ENCODE results near the gene PTX3. TPM values are rescaled to one million over a fixed set of nuclear protein-coding genes. Genes with fewer than 3 reads are reported as not detected.

PTX3 gene
- total RNA-seq (2014; rRNA removed; shearing (Covaris generic)), result 0.99 and 1.5 TPM in 2 replicates

DNA sequence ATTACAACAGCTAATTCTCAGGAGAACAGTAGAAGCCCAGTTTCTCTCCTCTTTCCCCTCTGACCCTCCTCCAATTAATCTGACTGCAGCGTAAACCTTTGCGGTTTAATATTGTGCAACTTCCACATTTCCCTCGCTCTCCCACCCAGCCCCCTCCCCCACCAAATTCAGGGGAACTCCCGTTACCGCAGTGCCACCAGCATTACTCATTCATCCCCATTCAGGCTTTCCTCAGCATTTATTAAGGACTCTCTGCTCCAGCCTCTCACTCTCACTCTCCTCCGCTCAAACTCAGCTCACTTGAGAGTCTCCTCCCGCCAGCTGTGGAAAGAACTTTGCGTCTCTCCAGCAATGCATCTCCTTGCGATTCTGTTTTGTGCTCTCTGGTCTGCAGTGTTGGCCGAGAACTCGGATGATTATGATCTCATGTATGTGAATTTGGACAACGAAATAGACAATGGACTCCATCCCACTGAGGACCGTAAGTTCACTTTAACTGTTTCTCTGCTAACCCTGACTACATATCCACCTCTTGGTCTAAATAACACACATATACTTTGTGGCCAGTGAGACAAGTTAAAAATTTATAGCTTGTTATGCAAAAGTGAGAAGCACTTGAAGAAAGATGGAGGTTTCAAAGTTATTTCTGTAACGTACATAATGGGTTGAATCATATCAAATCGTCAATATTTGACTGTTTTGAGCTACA is at the start of gene PTX3:
TSS of gene PTX3 (plus strand) at position 268 of the 709 bp plus-strand sequence. CDS start at position 352, 84 bp downstream.
- peak; percentile 75 for DNase-seq (ENCODE audit: low spot score)

DNA sequence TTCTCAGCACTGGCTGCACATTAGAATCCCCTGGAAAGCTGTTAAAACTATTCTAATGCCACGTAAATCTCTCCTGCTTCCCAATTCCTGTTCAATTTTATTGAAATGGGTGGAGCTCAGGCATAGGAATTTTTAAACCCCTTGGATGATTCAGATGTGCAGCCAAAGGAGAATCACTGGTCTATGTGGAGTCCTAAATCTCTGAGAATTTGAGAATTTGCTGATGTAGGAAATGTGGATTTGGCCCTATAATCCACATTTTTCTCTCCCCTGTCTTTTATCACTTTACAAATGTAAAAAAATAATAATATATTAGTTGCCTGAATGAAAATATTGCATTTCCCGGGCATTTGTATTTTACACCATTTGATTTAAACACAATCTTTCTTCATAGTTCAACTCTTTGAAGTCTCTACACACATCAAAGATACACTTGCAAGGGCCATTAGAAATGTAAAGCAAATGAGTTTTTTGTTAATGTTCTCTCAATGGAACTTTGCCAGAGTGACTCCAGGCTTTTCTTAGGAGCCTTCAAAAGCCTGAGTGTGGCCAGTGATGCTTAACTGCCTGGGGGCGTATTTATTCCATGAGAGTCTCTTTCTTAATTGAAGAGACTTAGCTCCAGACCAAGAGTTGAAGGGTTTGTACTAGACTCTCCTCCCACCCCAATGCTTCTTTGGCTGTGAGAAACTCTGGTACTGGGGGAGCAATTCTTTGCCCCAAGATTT is 48.8 kb upstream of the PTX3 start:
- no peak for DNase-seq (ENCODE audit: low spot score)

DNA sequence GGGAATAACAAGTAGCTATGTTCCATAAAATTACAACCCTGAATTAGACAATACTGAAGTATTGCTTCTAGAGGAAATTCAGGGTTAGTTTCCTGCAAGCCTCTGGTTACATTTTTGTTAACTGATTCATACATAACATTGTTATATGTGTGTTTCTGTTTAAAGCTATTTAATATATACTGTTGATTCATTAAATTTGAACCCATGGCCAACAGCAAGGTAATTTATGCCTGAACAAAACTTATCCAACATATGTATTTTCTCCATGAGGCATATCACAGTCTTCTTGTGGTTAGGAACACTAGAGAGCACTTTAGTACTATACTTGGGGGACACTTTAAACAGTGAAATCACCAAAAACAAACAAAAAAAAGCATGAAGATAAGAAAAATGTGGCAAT is 47.7 kb upstream of the PTX3 start:
- no peak for DNase-seq (ENCODE audit: low spot score)

DNA sequence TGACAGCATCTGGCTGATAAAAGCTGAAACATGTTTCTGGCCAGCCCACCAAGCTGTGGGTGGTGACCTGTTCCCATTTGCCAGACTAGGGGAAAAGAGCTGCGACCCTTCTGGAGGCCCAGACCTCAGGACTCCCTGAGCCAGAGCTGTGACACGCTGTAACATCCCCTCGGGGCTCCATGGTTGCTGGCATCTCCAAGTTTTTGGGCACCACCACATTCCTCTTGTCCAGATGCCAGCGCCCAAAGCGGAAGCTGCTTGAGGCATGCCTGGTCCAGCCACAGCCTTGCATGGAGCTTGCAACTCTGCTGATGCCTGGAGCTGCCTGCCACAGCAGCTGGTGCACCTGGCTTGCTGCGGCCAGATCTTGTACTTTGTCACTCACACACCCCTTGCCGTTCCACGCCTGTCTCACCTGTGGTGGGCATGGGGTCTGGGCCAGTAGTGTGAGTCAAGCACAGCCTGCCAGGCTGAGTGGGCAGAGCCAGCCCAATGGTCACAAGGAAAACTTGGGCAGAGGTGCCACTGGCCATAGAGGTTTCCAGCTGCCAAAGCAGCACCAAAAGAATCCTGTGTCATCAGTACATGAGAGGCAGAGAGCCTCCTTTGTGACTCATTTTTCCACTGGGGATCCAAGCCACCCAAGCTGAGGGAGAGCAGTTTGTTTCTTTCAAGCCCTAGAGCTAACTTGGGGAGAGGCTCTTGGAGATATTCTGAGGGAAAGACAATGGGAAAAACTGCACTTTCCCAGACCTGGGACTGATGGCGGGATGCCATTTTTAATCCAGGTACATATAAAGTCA is 45.7 kb upstream of the PTX3 start:
- no peak for DNase-seq (ENCODE audit: low spot score)

DNA sequence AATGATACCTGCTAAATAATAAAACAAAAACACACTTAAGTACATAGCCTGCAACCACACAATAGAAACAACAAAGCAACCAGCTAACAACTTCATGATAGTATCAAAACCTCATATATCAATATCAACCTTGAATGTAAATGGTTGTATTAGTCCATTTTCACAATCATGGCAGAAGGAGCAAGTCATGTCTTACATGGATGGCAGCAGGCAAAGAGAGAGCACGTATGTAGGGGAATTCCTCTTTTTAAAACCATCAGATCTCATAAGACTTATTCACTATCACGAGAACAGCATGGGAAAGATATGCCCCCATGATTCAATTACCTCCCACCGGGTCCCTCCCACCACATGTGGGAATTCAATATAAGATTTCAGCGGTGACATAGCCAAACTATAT is 44.5 kb upstream of the PTX3 start:
- no peak for DNase-seq (ENCODE audit: low spot score)

DNA sequence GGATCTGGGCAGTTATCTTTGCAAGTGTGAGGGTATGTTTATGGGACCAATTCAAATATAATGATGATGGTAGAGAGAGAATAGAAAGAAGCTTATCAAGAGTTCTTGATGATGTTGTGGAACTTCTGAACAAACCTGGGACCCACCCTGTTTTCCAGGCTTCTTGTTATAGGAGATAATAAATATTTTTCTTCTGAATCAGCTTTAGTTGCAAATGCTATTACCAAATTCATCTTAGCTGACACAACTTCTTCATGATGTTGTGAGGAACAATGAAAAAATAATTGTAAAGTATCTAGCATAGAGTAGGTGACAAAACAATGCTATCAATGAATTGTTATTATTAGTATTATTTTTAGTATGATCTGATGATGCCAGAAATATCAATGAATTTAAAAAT is 43.5 kb upstream of the PTX3 start:
- no peak for DNase-seq (ENCODE audit: low spot score)

DNA sequence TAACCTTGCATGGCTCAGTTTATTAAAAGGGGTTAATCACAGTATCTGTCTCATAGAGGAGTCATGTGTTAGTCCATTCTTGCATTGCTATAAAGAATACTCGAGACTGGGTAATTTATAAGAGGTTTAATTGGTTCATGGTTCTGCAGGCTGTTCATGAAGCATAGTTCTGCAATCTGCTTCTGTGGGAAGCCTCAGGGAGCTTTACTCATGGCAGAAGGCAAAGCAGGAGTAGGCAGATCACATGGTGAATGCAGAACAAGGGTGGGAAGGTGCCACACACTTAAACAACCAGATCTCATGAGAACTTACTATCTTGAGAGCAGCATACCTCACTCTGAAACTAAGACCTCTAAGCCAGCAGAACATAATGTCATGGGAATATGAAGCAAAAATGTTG is 42.2 kb upstream of the PTX3 start:
- DNase-seq (ENCODE audit: low spot score), result no peak

DNA sequence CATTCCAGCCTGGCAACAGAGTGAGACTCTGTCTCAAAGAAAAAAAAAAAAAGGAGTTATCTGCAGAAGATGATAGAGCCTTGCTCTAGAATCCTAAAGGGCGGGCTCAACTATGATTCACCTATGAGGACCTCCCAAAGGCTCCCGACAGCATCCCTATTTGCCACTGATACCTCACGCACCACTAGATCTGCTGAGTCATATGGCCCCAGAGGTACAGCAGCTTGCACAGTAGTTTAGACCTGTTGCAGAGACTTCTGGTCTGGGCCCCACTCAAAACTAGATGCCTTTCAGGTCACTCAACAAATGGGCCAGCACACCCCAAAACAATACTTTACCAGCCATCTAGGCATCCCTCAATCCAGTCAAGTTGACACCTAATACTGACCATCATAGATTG is 38.1 kb upstream of the PTX3 start:
- no peak for DNase-seq (ENCODE audit: low spot score)

DNA sequence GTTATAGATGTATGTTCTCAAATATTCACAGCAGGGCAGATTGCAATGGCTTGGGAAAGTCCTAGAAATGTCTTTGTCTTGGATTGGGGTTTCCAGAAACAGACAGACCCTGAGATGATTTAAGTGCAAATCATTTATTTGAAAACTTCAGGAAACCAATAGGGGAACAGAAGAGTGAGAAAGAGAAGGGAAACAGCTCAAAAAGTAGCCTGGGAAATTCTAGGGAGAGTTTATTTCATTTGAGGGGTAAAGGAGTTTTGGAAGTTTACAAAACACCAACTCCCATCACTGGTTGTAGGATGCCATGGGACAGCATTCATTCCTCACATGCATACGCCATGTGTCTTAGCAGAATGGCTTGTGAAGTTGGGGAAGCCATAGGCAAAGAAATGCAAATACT is 32.3 kb upstream of the PTX3 start:
- DNase-seq (ENCODE audit: low spot score), result no peak

DNA sequence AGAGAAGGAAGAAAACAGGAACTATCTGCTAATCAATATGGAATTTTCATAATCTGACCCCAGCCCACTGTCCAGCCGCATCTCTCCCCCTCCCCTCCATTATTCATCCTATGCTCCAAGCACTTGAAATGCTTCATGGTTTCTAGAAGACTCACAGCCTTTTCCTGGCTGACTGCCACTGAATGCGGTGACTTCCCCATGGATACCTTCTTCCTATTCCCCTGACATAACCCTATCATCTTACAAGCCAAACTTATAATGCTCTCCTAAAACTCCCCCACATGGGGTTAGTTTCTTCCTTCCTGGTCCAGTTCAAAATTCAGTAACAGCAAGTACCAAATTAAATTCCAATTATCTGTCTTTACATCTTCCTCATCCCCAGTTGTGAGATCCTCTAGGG is 31.2 kb upstream of the PTX3 start:
- no peak for DNase-seq (ENCODE audit: low spot score)

DNA sequence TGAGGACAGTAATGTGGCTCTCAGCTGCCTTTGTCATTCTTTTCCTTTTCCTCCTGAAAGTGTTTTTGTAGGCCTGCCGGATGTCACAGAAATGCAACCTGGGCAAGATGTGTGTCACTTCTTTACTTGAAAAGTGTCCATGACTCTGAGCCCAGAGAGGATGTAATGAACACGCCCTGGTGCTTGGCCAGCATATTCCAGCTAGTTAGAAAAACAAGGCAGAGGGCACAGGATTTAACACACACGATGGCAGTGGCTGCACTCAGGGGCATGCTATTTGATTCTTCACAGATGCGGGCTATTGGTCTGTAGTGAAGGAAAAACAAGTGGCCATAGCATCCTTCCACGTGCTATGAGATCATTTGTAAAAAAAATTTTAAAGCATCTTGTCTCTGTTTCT is 30.3 kb upstream of the PTX3 start:
- no peak for DNase-seq (ENCODE audit: low spot score)

DNA sequence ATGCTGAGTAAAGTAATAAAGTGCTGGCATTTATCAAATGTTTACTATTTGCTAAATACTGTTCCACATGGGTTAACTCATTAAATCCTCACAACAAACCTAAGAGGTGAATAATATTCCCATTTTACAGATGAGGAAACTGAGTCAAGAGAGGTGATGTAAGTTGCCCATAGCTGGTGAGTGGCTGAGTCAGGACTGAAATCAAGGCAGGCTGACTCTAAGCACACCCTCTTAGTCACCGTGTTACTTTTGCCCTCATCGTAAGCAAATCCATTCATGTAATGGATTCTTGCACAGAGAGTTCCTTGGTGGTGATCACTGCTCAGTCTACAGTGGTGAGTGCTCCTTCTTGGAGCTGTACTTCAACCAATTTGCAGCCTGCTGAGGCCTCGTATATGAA is 28.9 kb upstream of the PTX3 start:
- DNase-seq (ENCODE audit: low spot score), result no peak

DNA sequence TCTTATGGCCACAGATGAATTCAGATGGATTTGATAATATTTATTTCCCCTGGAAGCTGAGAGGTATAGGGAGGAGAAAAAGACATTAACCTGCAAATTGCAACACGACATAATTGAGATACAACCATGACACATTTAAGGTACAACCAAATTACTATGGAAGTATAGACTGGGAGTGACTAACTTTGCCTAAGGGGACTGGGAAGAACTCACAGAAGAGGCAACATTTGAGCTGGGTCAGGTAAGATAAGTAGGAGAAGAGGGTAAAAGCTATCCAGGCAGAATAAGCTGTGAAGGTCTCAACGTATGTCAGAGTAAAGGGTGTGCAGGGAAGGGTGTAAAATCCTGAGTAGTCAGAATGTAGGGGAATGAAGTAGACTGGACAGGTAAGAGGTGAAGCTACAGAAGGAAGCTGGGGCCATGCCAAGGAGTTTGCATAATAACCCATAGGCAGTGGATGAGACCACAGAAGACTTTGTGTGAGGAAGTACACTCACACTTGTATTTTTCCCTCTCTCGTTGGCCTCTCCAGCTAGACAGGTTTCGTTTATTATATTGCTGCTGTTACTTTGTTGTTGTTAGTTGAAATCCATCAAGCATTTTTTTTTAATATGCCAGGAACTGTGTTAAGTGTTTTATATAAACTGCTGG is 28.0 kb upstream of the PTX3 start:
- no peak for DNase-seq (ENCODE audit: low spot score)

DNA sequence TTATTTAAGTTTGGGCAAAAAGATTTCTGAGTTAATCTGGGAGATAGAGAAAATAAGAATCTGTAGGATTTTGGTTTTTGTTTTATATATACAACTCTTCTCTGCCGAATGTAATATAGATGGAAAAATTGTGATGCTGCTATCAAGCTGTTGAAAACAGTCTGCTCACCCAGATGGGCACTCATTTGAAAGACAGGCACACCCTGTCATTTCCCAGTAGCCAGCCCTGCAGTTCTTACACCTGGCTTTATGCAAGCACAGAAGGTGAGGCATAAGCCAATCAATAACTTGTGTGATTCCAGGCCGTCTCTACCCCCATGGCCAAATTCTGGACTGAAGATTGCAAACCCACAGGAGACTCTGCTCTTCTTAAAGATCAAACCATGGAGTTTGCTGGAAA is 27.1 kb upstream of the PTX3 start:
- no peak for DNase-seq (ENCODE audit: low spot score)

DNA sequence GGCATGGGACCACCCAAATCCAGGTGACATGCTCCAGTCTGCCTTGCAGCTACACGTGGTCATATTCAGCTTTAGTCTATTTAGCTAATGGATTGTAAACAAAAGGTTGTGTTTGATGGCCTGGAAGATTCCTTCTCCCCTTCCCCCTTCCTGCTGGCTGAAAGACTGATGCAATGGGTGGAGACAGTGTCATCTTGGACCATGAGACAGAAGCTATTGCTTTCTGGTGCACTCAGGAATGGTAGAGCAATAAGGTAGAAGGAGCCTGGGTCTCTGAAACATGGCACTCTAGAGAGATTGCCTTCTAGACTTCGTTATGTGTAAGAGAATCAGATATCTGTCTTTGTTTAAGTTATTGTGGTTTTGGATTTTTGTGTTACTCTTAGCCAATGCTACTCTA is 25.7 kb upstream of the PTX3 start:
- no peak for DNase-seq (ENCODE audit: low spot score)

DNA sequence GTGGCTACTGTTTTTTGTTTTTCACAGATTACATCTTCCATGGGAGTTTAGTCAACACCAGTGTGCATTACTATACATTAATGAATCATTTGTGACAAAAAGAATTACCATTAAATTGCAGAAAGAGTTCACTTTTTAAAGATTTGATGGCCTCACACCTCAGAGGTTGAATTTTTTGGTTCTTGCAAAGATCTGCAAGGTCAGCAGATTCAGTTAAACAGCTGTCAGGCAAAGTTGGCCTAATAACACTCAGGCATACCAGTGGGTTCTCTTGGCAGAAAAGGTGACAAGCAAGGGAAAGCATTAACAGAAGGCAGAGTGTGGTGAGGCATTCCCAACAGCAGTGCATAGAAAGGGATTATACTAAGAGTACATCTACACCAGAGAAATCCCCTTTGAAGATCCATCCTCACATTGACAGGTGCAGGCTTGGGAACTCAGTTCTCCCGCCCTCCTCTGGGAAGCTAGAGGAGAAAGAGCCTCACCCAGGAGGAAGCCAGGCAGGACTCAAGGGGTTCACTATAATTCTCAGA is 24.3 kb upstream of the PTX3 start:
- no peak for DNase-seq (ENCODE audit: low spot score)

DNA sequence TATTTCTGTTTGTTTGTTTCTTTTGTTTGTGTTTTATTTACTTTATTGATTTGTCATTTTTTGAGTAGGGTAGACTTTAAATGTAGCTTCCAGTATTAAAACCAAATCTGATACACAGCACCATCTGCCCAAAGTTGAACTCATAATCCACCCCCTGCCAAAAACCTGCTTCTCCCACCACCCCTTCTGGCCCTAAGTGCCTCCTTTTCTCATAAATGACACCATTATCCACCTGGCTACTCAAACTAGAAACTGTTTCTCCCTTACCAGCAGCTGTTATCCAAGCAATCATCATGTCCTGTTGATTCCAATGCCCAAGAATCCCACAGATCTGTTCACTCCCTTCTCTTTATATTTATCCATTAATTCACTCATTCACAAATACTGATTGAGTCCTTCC is 21.8 kb upstream of the PTX3 start:
- DNase-seq (ENCODE audit: low spot score), result no peak

DNA sequence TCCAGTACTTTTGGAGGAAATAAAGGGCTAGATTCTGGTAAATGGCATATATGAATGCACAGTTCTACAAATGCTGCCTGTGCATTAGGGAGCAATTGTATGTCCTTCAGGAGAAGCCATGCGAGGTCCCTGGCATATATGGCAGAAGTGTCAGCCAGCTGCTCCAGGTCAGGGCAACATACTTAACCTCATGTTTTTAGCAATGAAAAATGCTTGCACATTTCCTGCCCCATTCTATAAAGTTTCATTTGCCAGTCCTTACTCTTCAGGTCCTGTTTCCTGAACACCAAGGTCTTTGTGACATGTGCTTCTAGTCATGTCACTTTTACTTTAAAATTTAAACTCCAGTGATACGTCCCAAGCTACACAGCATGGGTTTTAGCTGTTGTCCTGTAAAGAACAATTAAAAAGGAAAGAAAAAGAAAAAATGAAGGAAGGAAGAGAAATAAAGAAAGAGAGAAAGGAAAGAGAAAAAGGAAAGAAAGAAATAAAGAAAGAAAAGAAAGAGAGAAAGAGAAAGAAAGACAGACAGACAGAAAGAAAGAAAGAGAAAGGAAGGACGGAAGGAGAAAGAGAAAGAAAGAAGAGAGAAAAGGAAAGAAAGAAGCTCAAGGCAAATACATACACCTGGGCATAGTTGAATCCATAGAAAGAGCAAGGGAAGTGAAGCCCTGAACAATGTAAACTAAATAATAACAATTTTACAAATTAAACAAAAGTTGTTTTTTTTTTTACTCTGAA is 20.1 kb upstream of the PTX3 start:
- DNase-seq (ENCODE audit: low spot score), result no peak

DNA sequence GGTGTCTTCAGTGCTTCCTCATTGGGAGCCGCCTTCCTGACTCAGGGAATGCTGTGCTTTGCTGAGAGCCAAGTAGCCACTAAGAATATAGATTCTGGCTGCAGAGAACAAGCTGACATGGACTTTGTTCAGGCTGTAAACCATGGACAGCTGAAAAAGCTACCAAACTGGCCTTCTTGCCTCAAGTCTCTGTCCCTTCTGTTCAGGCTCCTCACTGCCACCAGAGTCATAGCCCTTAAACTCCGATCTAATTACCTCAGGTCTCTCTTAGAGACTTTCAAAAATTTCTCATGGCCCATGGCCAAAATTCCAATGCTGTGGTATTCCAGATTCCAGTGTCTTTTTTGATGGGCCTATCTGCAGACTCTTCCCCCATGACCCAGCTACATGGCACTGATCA is 19.4 kb upstream of the PTX3 start:
- DNase-seq (ENCODE audit: low spot score), result no peak

DNA sequence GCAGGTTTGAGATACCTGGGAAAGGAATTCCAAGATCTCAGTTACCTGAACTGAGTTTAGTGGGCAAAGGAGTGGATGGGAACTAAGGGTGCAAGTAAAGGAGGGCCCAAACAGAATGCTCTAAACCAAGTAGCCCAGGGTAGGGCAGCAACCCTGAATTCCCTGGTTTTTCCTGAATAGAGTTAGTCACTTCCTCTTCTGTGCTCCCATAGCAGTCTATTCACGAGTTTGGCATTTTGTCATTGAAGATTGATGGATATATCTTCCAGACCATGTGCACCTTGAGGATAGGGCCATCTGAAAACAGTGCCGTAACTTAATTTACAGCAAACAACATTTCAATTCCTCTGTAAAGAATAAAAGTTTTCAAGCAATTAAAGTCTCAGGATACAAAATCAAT is 18.5 kb upstream of the PTX3 start:
- no peak for DNase-seq (ENCODE audit: low spot score)

DNA sequence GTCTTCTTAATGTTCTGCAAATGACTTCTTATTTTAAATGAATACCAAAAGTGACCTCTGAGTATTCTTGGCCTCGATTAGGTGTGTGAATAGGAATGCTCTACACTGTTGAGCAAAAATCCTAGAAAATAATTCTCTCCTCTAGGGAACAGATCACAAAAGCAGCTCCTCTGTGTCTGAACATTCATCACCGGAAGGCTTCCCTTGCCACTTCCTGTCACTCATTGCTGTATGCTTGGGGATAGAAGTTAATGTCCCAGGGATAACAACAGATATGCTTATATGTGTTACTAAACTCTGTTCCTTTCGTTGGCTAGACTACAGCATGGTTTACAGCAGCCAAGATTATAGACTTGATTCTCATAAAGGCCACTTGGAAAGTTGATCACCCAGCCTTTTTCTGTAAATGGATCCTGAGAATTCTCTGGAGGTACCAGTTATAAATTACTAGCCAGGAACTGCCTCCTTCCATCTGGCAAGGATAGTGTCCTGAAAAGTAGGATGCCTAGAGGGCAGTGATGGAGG is 16.0 kb upstream of the PTX3 start:
- DNase-seq (ENCODE audit: low spot score), result no peak

All from H4 (cell line).